GM10266 (cell line): ENCODE measurements around the gene DAP.

Source experiments
- DNase-seq: peaks from one replicate; pipeline ENCODE4 v3.0.0; 2012; ENCODE audit errors: extremely low spot score
- TF ChIP-seq, protein P1 (sequence below): IDR thresholded peaks from 2 replicates; pipeline ENCODE4 v1.5.1; 2012; ENCODE audit warnings: mild to moderate bottlenecking, low read depth; ENCODE audit not compliant: control insufficient read depth, insufficient read depth; ENCODE audit errors: missing control alignments

DAP gene, protein sequence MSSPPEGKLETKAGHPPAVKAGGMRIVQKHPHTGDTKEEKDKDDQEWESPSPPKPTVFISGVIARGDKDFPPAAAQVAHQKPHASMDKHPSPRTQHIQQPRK

DNA sequence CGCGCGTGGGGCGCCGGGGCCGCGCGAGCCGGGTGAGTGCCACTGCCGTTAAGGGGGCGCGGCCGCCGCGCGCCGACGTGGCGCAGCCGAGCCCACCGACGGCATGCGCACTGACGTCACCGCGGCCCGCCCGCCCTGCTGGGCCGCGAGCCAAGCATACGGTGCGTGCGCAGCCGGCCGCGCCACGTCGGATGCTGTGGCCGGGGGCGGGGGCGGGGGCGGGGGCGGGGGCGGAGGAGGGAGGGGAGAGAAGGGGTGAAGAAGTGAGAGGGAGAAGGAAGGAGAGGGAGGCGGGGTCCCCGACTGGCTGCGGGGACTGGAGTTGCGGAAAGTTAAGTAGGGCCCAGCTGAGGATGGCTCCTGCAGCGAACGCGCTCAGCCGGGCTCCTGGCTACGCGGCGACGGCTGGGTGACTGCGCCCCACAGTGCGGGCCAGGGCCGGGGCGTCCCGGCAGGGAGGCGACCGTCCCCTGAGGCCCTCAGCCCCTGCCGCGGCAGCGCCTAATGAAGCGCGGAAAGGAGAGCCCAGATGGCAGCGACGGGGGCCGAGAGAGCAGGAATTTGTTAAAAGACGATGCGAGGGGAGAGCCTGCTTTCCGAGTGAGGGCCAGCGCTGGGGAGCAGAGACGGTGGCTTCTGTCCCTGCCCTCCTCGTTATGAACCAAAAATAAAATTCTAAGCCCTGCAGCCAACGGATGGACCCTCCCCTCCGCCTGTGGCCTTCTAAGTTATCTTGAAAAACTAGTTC, at the start of gene DAP:
Gene DAP (minus strand): TSS at position 50 of the 748 bp plus-strand sequence. CDS start 166 bp downstream, outside the sequence.
- TF ChIP-seq, protein P1, sequence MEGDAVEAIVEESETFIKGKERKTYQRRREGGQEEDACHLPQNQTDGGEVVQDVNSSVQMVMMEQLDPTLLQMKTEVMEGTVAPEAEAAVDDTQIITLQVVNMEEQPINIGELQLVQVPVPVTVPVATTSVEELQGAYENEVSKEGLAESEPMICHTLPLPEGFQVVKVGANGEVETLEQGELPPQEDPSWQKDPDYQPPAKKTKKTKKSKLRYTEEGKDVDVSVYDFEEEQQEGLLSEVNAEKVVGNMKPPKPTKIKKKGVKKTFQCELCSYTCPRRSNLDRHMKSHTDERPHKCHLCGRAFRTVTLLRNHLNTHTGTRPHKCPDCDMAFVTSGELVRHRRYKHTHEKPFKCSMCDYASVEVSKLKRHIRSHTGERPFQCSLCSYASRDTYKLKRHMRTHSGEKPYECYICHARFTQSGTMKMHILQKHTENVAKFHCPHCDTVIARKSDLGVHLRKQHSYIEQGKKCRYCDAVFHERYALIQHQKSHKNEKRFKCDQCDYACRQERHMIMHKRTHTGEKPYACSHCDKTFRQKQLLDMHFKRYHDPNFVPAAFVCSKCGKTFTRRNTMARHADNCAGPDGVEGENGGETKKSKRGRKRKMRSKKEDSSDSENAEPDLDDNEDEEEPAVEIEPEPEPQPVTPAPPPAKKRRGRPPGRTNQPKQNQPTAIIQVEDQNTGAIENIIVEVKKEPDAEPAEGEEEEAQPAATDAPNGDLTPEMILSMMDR: no peak
- peak; percentile 96 for DNase-seq

DNA sequence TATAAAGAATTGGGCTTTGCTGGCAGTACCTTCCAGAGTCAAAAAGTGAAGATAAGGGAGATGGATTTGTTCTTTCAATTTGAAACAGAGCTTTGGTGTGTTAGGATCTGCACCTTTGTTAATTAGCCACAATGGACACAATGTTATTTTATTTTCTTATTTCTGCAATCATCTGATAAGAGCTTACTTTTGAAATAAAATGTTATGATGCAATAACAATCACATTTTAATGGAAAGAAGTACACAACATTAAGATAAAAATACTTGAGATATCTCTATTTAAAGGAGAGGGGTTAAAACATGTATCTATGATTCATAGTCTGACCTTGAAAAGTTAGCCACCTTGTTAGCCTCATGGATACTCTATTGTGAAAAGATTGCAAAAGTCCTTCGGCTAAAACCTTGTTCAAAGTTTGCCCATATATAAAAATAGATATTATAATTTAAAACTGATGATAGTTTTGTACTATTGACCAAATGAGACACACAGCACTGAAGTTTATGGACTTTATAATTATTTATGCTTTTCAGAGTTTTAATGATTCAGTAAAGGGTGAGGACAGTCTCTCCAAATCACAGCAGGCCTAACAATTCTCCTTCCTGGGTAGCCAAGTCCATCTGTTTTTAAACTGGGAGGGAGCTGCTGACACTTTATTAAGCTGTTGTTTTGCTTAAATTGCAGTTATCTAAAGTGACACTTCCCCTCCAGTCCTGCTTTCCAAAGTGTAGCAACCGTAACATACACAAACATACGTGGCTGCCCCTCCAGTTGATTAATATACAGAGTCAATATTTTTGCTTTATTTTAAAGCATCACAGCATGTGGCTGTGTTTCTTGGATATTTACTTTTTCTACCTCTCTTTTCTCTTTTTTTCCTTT, 47.6 kb upstream of the DAP start:
- TF ChIP-seq, protein P1: no peak
- no peak for DNase-seq

- TF ChIP-seq, protein P1: no peak
- DNase-seq: no peak
Observed at GRCh38 chr5:10801931-10802666, 41.1 kb upstream of the DAP start.

DNA sequence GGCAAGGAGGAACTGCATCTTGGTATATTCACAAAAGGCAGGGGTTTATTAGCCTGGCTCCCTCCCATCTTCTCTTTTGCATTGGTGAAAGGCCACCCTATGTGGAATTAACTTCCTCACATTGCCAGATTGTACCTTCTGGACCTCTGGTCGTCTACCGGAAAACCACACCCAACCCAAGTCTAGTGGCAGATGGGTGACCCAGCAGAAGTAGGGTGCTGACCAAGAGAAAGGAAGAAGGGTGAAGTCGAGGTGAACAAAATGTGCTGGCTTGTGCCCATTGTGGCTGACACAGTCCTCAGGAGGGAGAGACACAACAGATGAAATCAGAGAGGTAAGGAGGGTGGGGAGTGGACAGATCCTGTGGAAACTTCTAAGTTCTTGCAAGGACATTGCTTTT, 39.8 kb upstream of the DAP start:
- DNase-seq: no peak
- TF ChIP-seq, protein P1: no peak

- DNase-seq: no peak
Observed at GRCh38 chr5:10797261-10797660, 36.2 kb upstream of the DAP start.

GRCh38 chr5:10793785-10794184, 32.8 kb upstream of the DAP start:
- DNase-seq: no peak
- TF ChIP-seq, protein P1: no peak

More at GRCh38 chr5:10797261-10797660, 36.2 kb upstream of the DAP start:
- TF ChIP-seq, protein P1: no peak
